Mesothelial cell of epicardium (in vitro differentiated cells): Measurements from ENCODE around the gene MEX3D. TPM values are rescaled to one million over a fixed set of nuclear protein-coding genes. Genes with fewer than 3 reads are reported as not detected.

Source experiments
- DNase-seq, 2 experiments: peaks; one replicate each; pipeline ENCODE4 v3.0.0; 2021; ENCODE audit warnings: low spot score in 2 of 2; ENCODE audit not compliant: unreplicated experiment in 2 of 2
- H3K27ac Mint-ChIP-seq: 2 replicates; pipeline ENCODE4 v1.8.0; 2021; ENCODE audit warnings: mixed read lengths
- H3K27me3 Mint-ChIP-seq: 2 replicates; pipeline ENCODE4 v1.8.0; 2021; ENCODE audit warnings: low read depth, mixed read lengths
- H3K36me3 Mint-ChIP-seq: 2 replicates; pipeline ENCODE4 v1.8.0; 2021; ENCODE audit warnings: mixed read lengths
- H3K4me1 Mint-ChIP-seq: 2 replicates; pipeline ENCODE4 v1.8.0; 2021; ENCODE audit warnings: mixed read lengths
- H3K4me3 Mint-ChIP-seq: 2 replicates; pipeline ENCODE4 v1.8.0; 2021; ENCODE audit warnings: mild to moderate bottlenecking, moderate library complexity, mixed read lengths
- H3K9me3 Mint-ChIP-seq: 2 replicates; pipeline ENCODE4 v1.8.0; 2021; ENCODE audit warnings: mixed read lengths
- CTCF ChIP-seq: fragments of 200-600 bp; sonication (generic); IDR thresholded peaks from one replicate; pipeline ENCODE4 v1.5.0; 2021; ENCODE audit warnings: antibody characterized with exemption; ENCODE audit not compliant: unreplicated experiment
- total RNA-seq: library from RNA; stranded (reverse); gene quantifications from 3 replicates; pipeline ENCODE4 v1.2.1, GENCODE V29; 2021

Gene MEX3D
- total RNA-seq, 1 donor from 2014 or later = 91.7 TPM

GRCh38 chr19:1584500-1585242 is 16.5 kb upstream of the MEX3D start:
- Mint-ChIP-seq H3K36me3 (peaks cover 39% of the 10 kb centered on the region), H3K27me3 (no peaks in the 10 kb centered on the region), H3K4me3 (no peak overlapping the region), H3K27ac (no peak overlapping the region), H3K4me1 (peaks cover 11% of the 10 kb centered on the region), H3K9me3 (no peaks in the 10 kb centered on the region)
- TF ChIP-seq CTCF = no peak
- no peak for DNase-seq

GRCh38 chr19:1582201-1582600 is 14.1 kb upstream of the MEX3D start:
- H3K27ac Mint-ChIP-seq = no peak overlapping the region
- no peak for DNase-seq
- no peak overlapping the region for H3K4me3 Mint-ChIP-seq
- H3K36me3 Mint-ChIP-seq = peaks cover 37% of the 10 kb centered on the region
- H3K27me3 Mint-ChIP-seq = no peaks in the 10 kb centered on the region
- no peaks in the 10 kb centered on the region for H3K4me1 Mint-ChIP-seq
- no peaks in the 10 kb centered on the region for H3K9me3 Mint-ChIP-seq
- TF ChIP-seq CTCF = no peak

- Mint-ChIP-seq H3K27ac (no peak overlapping the region), H3K9me3 (no peaks in the 10 kb centered on the region), H3K27me3 (no peaks in the 10 kb centered on the region)
Measured at GRCh38 chr19:1580957-1581356, 12.8 kb upstream of the MEX3D start.

DNA sequence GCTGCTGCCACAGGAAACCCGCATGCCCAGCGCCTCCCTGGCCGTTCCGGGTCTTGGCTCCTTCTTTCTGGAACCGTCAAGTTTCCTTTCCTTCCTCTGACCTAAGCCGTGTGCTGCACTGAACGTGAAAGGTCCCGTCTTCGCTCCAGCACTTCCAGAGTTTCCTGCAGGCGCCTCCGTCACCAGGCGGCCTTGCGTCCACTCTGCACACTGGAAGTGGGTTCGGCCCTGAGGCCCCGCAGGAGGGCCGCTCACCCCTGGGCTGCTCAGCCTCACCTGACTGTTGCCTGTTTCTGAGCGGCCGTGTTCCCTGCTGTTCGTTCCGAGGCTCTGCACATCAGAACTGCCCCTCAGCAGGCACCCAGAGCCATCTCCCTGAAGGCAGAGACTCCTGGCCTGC is 12.3 kb upstream of the MEX3D start:
- no peaks in the 10 kb centered on the region for H3K27me3 Mint-ChIP-seq
- no peaks in the 10 kb centered on the region for H3K4me1 Mint-ChIP-seq
- H3K36me3 Mint-ChIP-seq = peaks cover 28% of the 10 kb centered on the region
- H3K9me3 Mint-ChIP-seq = no peaks in the 10 kb centered on the region
- no peak overlapping the region for H3K4me3 Mint-ChIP-seq
- no peak for TF ChIP-seq CTCF
- H3K27ac Mint-ChIP-seq = no peak overlapping the region
- DNase-seq = no peak

More at GRCh38 chr19:1580957-1581356, 12.8 kb upstream of the MEX3D start:
- no peak for TF ChIP-seq CTCF
- DNase-seq = no peak
- no peak overlapping the region for H3K4me3 Mint-ChIP-seq
- no peaks in the 10 kb centered on the region for H3K4me1 Mint-ChIP-seq
- H3K36me3 Mint-ChIP-seq = peaks cover 34% of the 10 kb centered on the region

DNA sequence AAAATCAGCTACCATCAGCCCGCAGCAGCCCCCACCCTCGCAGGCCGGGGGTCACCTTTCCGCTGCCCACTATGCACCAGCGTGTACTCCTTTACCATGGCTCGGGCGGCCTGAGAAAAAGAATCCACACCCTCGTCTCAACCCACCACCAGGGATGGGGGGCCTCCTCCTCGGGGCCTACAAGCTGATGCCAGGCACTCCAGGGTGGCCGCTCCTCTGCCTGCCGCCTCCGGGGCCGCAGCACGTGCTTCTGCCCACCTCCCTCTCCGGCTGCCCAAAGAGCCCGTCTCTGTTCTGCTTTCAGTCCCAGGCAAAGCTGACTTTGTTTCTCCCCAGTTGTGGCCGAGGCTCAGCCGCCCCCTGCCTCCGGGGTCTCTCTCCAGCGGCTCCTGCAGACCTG is 11.1 kb upstream of the MEX3D start:
- no peak overlapping the region for H3K4me3 Mint-ChIP-seq
- no peak overlapping the region for H3K27ac Mint-ChIP-seq
- no peak for DNase-seq
- TF ChIP-seq CTCF = no peak
- peaks cover 22% of the 10 kb centered on the region for H3K36me3 Mint-ChIP-seq
- H3K4me1 Mint-ChIP-seq = no peaks in the 10 kb centered on the region
- H3K27me3 Mint-ChIP-seq = no peaks in the 10 kb centered on the region
- no peaks in the 10 kb centered on the region for H3K9me3 Mint-ChIP-seq
